ENCODE data around the gene CDK8. TPM values are rescaled to one million over a fixed set of nuclear protein-coding genes. Genes with fewer than 3 reads are reported as not detected.

The CDK8 gene
- polyA plus RNA-seq, 6 donors from 2014 or later = 3.5 to 6.0 (median 4.2) TPM

GRCh38 chr13:26335158-26335557, 81.2 kb downstream of the CDK8 start:
- ATAC-seq (ENCODE audit: low read depth in 2 of 2) (no peak), DNase-seq (no peak)
- peaks cover 18 to 40% (median 32%) of the 10 kb centered on the region in 3 donors for H3K4me1 Mint-ChIP-seq

GRCh38 chr13:26340807-26341206, 86.9 kb downstream of the CDK8 start:
- DNase-seq (no peak), ATAC-seq (ENCODE audit: low read depth in 2 of 2) (no peak)
- Mint-ChIP-seq H3K27me3 (no peaks in the 10 kb centered on the region), H3K4me1 (peaks cover 0 to 3% (median 2%) of the 10 kb centered on the region in 3 donors), H3K27ac (no peak overlapping the region), H3K4me3 (no peak overlapping the region), H3K9me3 (no peaks in the 10 kb centered on the region), H3K36me3 (peaks cover 0 to 16% of the 10 kb centered on the region in 2 donors)

More at GRCh38 chr13:26335158-26335557, 81.2 kb downstream of the CDK8 start:
- H3K27me3 Mint-ChIP-seq = no peaks in the 10 kb centered on the region
- H3K9me3 Mint-ChIP-seq = peaks cover 0 to 3% (median 0%) of the 10 kb centered on the region in 7 donors
- peaks cover 3 to 7% of the 10 kb centered on the region in 2 donors for H3K36me3 Mint-ChIP-seq
- no peak overlapping the region for H3K4me3 Mint-ChIP-seq
- H3K27ac Mint-ChIP-seq = peak overlapping the region in 2 of 6 donors; percentile 4 to 73

GRCh38 chr13:26342898-26343297, 89.0 kb downstream of the CDK8 start:
- H3K36me3 Mint-ChIP-seq = peaks cover 0 to 16% of the 10 kb centered on the region in 2 donors
- no peak overlapping the region for H3K27ac Mint-ChIP-seq
- no peak for ATAC-seq (ENCODE audit: low read depth in 2 of 2)

GRCh38 chr13:26343816-26344215, 89.9 kb downstream of the CDK8 start:
- ATAC-seq (ENCODE audit: low read depth in 2 of 2) (no peak), DNase-seq (no peak)
- H3K27ac Mint-ChIP-seq = no peak overlapping the region
- no peaks in the 10 kb centered on the region for H3K27me3 Mint-ChIP-seq
- no peak overlapping the region for H3K4me3 Mint-ChIP-seq
- no peaks in the 10 kb centered on the region for H3K4me1 Mint-ChIP-seq
- H3K36me3 Mint-ChIP-seq = peaks cover 0 to 18% of the 10 kb centered on the region in 2 donors
- no peaks in the 10 kb centered on the region for H3K9me3 Mint-ChIP-seq

More at GRCh38 chr13:26342898-26343297, 89.0 kb downstream of the CDK8 start:
- H3K9me3 Mint-ChIP-seq = no peaks in the 10 kb centered on the region
- H3K27me3 Mint-ChIP-seq = no peaks in the 10 kb centered on the region
- no peak overlapping the region for H3K4me3 Mint-ChIP-seq
- no peaks in the 10 kb centered on the region for H3K4me1 Mint-ChIP-seq
- DNase-seq = no peak

GRCh38 chr13:26344980-26345379, 91.1 kb downstream of the CDK8 start:
- Mint-ChIP-seq H3K4me3 (no peak overlapping the region), H3K27ac (no peak overlapping the region), H3K9me3 (no peaks in the 10 kb centered on the region), H3K36me3 (peaks cover 4 to 22% of the 10 kb centered on the region in 2 donors), H3K4me1 (no peaks in the 10 kb centered on the region), H3K27me3 (no peaks in the 10 kb centered on the region)
- ATAC-seq (ENCODE audit: low read depth in 2 of 2) (no peak), DNase-seq (no peak)

- no peaks in the 10 kb centered on the region for H3K4me1 Mint-ChIP-seq
- H3K27ac Mint-ChIP-seq = no peak overlapping the region
- H3K4me3 Mint-ChIP-seq = no peak overlapping the region
- ATAC-seq (ENCODE audit: low read depth in 2 of 2) = no peak
- no peaks in the 10 kb centered on the region for H3K9me3 Mint-ChIP-seq
- H3K36me3 Mint-ChIP-seq = peaks cover 6 to 20% of the 10 kb centered on the region in 2 donors
- DNase-seq = no peak
- no peaks in the 10 kb centered on the region for H3K27me3 Mint-ChIP-seq
Measured at GRCh38 chr13:26348966-26349365, 95.0 kb downstream of the CDK8 start.

GRCh38 chr13:26362261-26362660, 108.3 kb downstream of the CDK8 start:
- ATAC-seq (ENCODE audit: low read depth in 2 of 2) (no peak), DNase-seq (no peak)
- H3K36me3 Mint-ChIP-seq = peaks cover 13 to 26% of the 10 kb centered on the region in 2 donors
- no peak overlapping the region for H3K27ac Mint-ChIP-seq
- H3K4me3 Mint-ChIP-seq = no peak overlapping the region
- H3K27me3 Mint-ChIP-seq = no peaks in the 10 kb centered on the region
- no peaks in the 10 kb centered on the region for H3K4me1 Mint-ChIP-seq
- no peaks in the 10 kb centered on the region for H3K9me3 Mint-ChIP-seq

- H3K4me3 Mint-ChIP-seq = peak overlapping the region in 1 of 8 donors; percentile 5
- peaks cover 0 to 20% of the 10 kb centered on the region in 2 donors for H3K36me3 Mint-ChIP-seq
- no peaks in the 10 kb centered on the region for H3K9me3 Mint-ChIP-seq
- no peak overlapping the region for H3K27ac Mint-ChIP-seq
- no peak for ATAC-seq (ENCODE audit: low read depth in 2 of 2)
- no peaks in the 10 kb centered on the region for H3K27me3 Mint-ChIP-seq
- H3K4me1 Mint-ChIP-seq = peaks cover 0 to 4% (median 0%) of the 10 kb centered on the region in 3 donors
- DNase-seq = no peak
Measured at GRCh38 chr13:26370553-26370952, 116.6 kb downstream of the CDK8 start.

- no peaks in the 10 kb centered on the region for H3K9me3 Mint-ChIP-seq
- no peak for DNase-seq
- H3K4me3 Mint-ChIP-seq = no peak overlapping the region
- peaks cover 0 to 10% of the 10 kb centered on the region in 2 donors for H3K36me3 Mint-ChIP-seq
- no peak for ATAC-seq (ENCODE audit: low read depth in 2 of 2)
- H3K4me1 Mint-ChIP-seq = peaks cover 0 to 4% (median 0%) of the 10 kb centered on the region in 3 donors
- H3K27ac Mint-ChIP-seq = no peak overlapping the region
- no peaks in the 10 kb centered on the region for H3K27me3 Mint-ChIP-seq
Measured at GRCh38 chr13:26372747-26373146, 118.8 kb downstream of the CDK8 start.

- Mint-ChIP-seq H3K36me3 (peaks cover 0 to 15% of the 10 kb centered on the region in 2 donors), H3K4me1 (peaks cover 0 to 14% (median 5%) of the 10 kb centered on the region in 3 donors), H3K27me3 (no peaks in the 10 kb centered on the region), H3K4me3 (no peak overlapping the region), H3K9me3 (no peaks in the 10 kb centered on the region), H3K27ac (no peak overlapping the region)
- DNase-seq (no peak), ATAC-seq (ENCODE audit: low read depth in 2 of 2) (no peak)
Measured at GRCh38 chr13:26376430-26376829, 122.5 kb downstream of the CDK8 start.

GRCh38 chr13:26377038-26377437, 123.1 kb downstream of the CDK8 start:
- Mint-ChIP-seq H3K4me1 (peaks cover 4 to 18% (median 5%) of the 10 kb centered on the region in 3 donors), H3K27me3 (no peaks in the 10 kb centered on the region), H3K27ac (peak overlapping the region in 1 of 6 donors; percentile 14), H3K4me3 (no peak overlapping the region), H3K36me3 (peaks cover 0 to 15% of the 10 kb centered on the region in 2 donors), H3K9me3 (no peaks in the 10 kb centered on the region)
- no peak for DNase-seq
- ATAC-seq (ENCODE audit: low read depth in 2 of 2) = no peak

- no peak overlapping the region for H3K27ac Mint-ChIP-seq
- no peaks in the 10 kb centered on the region for H3K27me3 Mint-ChIP-seq
Measured at GRCh38 chr13:26378116-26378515, 124.2 kb downstream of the CDK8 start.

GRCh38 chr13:26379831-26380230, 125.9 kb downstream of the CDK8 start:
- no peaks in the 10 kb centered on the region for H3K9me3 Mint-ChIP-seq
- no peaks in the 10 kb centered on the region for H3K27me3 Mint-ChIP-seq
- ATAC-seq (ENCODE audit: low read depth in 2 of 2) = no peak
- H3K4me1 Mint-ChIP-seq = peaks cover 5 to 18% (median 6%) of the 10 kb centered on the region in 3 donors
- no peak overlapping the region for H3K4me3 Mint-ChIP-seq
- no peak for DNase-seq
- peaks cover 0 to 10% of the 10 kb centered on the region in 2 donors for H3K36me3 Mint-ChIP-seq
- no peak overlapping the region for H3K27ac Mint-ChIP-seq

More at GRCh38 chr13:26378116-26378515, 124.2 kb downstream of the CDK8 start:
- Mint-ChIP-seq H3K9me3 (no peaks in the 10 kb centered on the region), H3K4me1 (peaks cover 5 to 18% (median 6%) of the 10 kb centered on the region in 3 donors), H3K36me3 (peaks cover 0 to 11% of the 10 kb centered on the region in 2 donors), H3K4me3 (no peak overlapping the region)
- DNase-seq (no peak), ATAC-seq (ENCODE audit: low read depth in 2 of 2) (no peak)

- H3K36me3 Mint-ChIP-seq = peaks cover under 1 to 11% of the 10 kb centered on the region in 2 donors
- ATAC-seq (ENCODE audit: low read depth in 2 of 2) (no peak), DNase-seq (no peak)
- H3K9me3 Mint-ChIP-seq = no peaks in the 10 kb centered on the region
- peak overlapping the region in 2 of 6 donors; percentile 40 to 41 for H3K27ac Mint-ChIP-seq
- no peaks in the 10 kb centered on the region for H3K27me3 Mint-ChIP-seq
- H3K4me1 Mint-ChIP-seq = peaks cover 5 to 18% (median 6%) of the 10 kb centered on the region in 3 donors
- no peak overlapping the region for H3K4me3 Mint-ChIP-seq
Measured at GRCh38 chr13:26380930-26381329, 127.0 kb downstream of the CDK8 start.

Data from naive B cell (primary cell).